MCF 10A (cell line): Measurements from ENCODE around the gene ZP2. TPM values are rescaled to one million over a fixed set of nuclear protein-coding genes. Genes with fewer than 3 reads are reported as not detected.
"Not testable (repeated sequence)": the region's sequence is repeated elsewhere in the genome, so short reads cannot be mapped to it uniquely, and the experiment has no call there.

Source experiments
- BruUV-seq: library from RNA; stranded (reverse); fragments of 400-500 nt; replicated peaks from 2 replicates; lab custom pipeline; 2021; lab: Mats Ljungman, UMichigan
- CTCF ChIA-PET: fragments of 300-600 bp; sonication (Branson Sonifier 250); formaldehyde crosslinking; extraction: SDS; loops from one replicate; lab custom pipeline; 2021; ENCODE audit warnings: antibody characterized with exemption, inconsistent platforms; lab: Yijun Ruan, JAX
- POLR2A ChIA-PET: fragments of 300-600, 350-650 bp; sonication (Branson Sonifier 250); formaldehyde crosslinking; extraction: SDS; loops from one replicate; lab custom pipeline; 2020; ENCODE audit warnings: antibody characterized with exemption, inconsistent platforms; lab: Yijun Ruan, JAX
- DNase-seq: peaks from one replicate; pipeline ENCODE4 v3.0.0-alpha.2; 2018; ENCODE audit not compliant: unreplicated experiment
- H3K27ac Mint-ChIP-seq: one replicate; pipeline ENCODE4 v1.8.0; 2022; ENCODE audit warnings: mild to moderate bottlenecking, low read depth, mixed read lengths; ENCODE audit not compliant: unreplicated experiment
- H3K27me3 Mint-ChIP-seq: one replicate; pipeline ENCODE4 v1.8.0; 2022; ENCODE audit warnings: mixed read lengths; ENCODE audit not compliant: insufficient read depth, unreplicated experiment
- H3K36me3 Mint-ChIP-seq: one replicate; pipeline ENCODE4 v1.8.0; 2022; ENCODE audit warnings: mild to moderate bottlenecking, moderate library complexity, mixed read lengths; ENCODE audit not compliant: insufficient read depth, unreplicated experiment
- H3K4me1 Mint-ChIP-seq: one replicate; pipeline ENCODE4 v1.8.0; 2022; ENCODE audit warnings: mixed read lengths; ENCODE audit not compliant: insufficient read depth, unreplicated experiment
- H3K4me3 Mint-ChIP-seq: one replicate; pipeline ENCODE4 v1.8.0; 2022; ENCODE audit warnings: mild to moderate bottlenecking, moderate library complexity, mixed read lengths; ENCODE audit not compliant: unreplicated experiment
- H3K9me3 Mint-ChIP-seq: one replicate; pipeline ENCODE4 v1.8.0; 2022; ENCODE audit warnings: mixed read lengths; ENCODE audit not compliant: unreplicated experiment
- CTCF ChIP-seq: fragments of 200-600 bp; IDR thresholded peaks from one replicate; pipeline ENCODE4 v1.8.0; 2022; ENCODE audit warnings: antibody characterized with exemption, mild to moderate bottlenecking; ENCODE audit not compliant: unreplicated experiment
- intact Hi-C: fragments of 100-400 bp; cut with micrococcal nuclease; formaldehyde crosslinking; loops from 2 replicates; pipeline ENCODE4 v1.14.1; 2022
- total RNA-seq: library from RNA; stranded (reverse); gene quantifications from 2 replicates; pipeline ENCODE4 v1.2.3, GENCODE V29; 2022

ZP2 gene
- total RNA-seq, 1 experiment from 2014 or later = not detected

GRCh38 chr16:21179983-21180365, 31.4 kb downstream of the ZP2 start:
- POLR2A ChIA-PET = no interaction called here
- Mint-ChIP-seq H3K27ac (no peak overlapping the region), H3K4me1 (no peaks in the 10 kb centered on the region), H3K4me3 (no peak overlapping the region), H3K36me3 (peaks cover 32% of the 10 kb centered on the region), H3K9me3 (no peaks in the 10 kb centered on the region), H3K27me3 (no peaks in the 10 kb centered on the region)
- no TSS peak for BruUV-seq
- no peak for TF ChIP-seq CTCF
- intact Hi-C loops = no loop called here
- DNase-seq = no peak
- CTCF ChIA-PET = interaction anchor here (0.6 kb wide), 1 partner anchor 164 kb away, joined by 7 read pairs; no protein-coding TSS in a partner anchor

- H3K27ac Mint-ChIP-seq = no peak overlapping the region
- POLR2A ChIA-PET = no interaction called here
- H3K27me3 Mint-ChIP-seq = no peaks in the 10 kb centered on the region
- intact Hi-C loops = no loop called here
- H3K36me3 Mint-ChIP-seq = peaks cover 35% of the 10 kb centered on the region
- no peak for DNase-seq
- BruUV-seq = TSS peak; percentile 35
- H3K9me3 Mint-ChIP-seq = no peaks in the 10 kb centered on the region
- CTCF ChIA-PET = interaction anchor here (0.6 kb wide), 2 partner anchors 12 to 163 kb away, joined by 3 to 7 read pairs; no protein-coding TSS in a partner anchor
- H3K4me3 Mint-ChIP-seq = no peak overlapping the region
- no peak for TF ChIP-seq CTCF
- no peaks in the 10 kb centered on the region for H3K4me1 Mint-ChIP-seq
Observed at GRCh38 chr16:21179126-21179982, 32.0 kb downstream of the ZP2 start.

- H3K27me3 Mint-ChIP-seq = no peaks in the 10 kb centered on the region
- ChIA-PET CTCF (no interaction called here), POLR2A (no interaction called here)
- H3K4me3 Mint-ChIP-seq = no peak overlapping the region
- TF ChIP-seq CTCF = no peak
- no TSS peak for BruUV-seq
- no peak for DNase-seq
- no peak overlapping the region for H3K27ac Mint-ChIP-seq
- H3K9me3 Mint-ChIP-seq = no peaks in the 10 kb centered on the region
- intact Hi-C loops = no loop called here
- no peaks in the 10 kb centered on the region for H3K4me1 Mint-ChIP-seq
- peaks cover 62% of the 10 kb centered on the region for H3K36me3 Mint-ChIP-seq
Observed at GRCh38 chr16:21175397-21175796, 36.0 kb downstream of the ZP2 start.

- POLR2A ChIA-PET = interaction anchor here (1.2 kb wide), 1 partner anchor 16 kb away, joined by 4 read pairs; no protein-coding TSS in a partner anchor
Observed at GRCh38 chr16:21172650-21173049, 38.7 kb downstream of the ZP2 start.

GRCh38 chr16:21170116-21170515, 41.3 kb downstream of the ZP2 start:
- intact Hi-C loops, H3K9me3 Mint-ChIP-seq, BruUV-seq, H3K4me1 Mint-ChIP-seq, DNase-seq, H3K4me3 Mint-ChIP-seq, H3K27me3 Mint-ChIP-seq, H3K27ac Mint-ChIP-seq: not testable (repeated sequence)
- POLR2A ChIA-PET = interaction anchor here (0.8 kb wide), 1 partner anchor 8 kb away, joined by 4 read pairs; no protein-coding TSS in a partner anchor
- CTCF ChIA-PET = interaction anchor here (1.0 to 2.8 kb wide), 4 partner anchors 13 to 130 kb away, joined by 3 to 12 read pairs (median 7); partner anchors contain the start of gene LDAF1
- peaks cover 74% of the 10 kb centered on the region for H3K36me3 Mint-ChIP-seq

More at GRCh38 chr16:21172650-21173049, 38.7 kb downstream of the ZP2 start:
- no peak overlapping the region for H3K27ac Mint-ChIP-seq
- DNase-seq = no peak
- H3K4me1 Mint-ChIP-seq = no peaks in the 10 kb centered on the region
- H3K9me3 Mint-ChIP-seq = no peaks in the 10 kb centered on the region
- intact Hi-C loops = no loop called here
- no TSS peak for BruUV-seq
- H3K36me3 Mint-ChIP-seq = peaks cover 56% of the 10 kb centered on the region
- CTCF ChIA-PET = interaction anchor here (1.0 to 1.1 kb wide), 3 partner anchors 15 to 128 kb away, joined by 3 to 6 read pairs (median 3); no protein-coding TSS in a partner anchor
- H3K4me3 Mint-ChIP-seq = no peak overlapping the region
- no peaks in the 10 kb centered on the region for H3K27me3 Mint-ChIP-seq
- no peak for TF ChIP-seq CTCF
